Measurements from ENCODE around the gene SRM.
"Not testable (repeated sequence)": the region's sequence is repeated elsewhere in the genome, so short reads cannot be mapped to it uniquely, and the experiment has no call there.

SRM gene

DNA sequence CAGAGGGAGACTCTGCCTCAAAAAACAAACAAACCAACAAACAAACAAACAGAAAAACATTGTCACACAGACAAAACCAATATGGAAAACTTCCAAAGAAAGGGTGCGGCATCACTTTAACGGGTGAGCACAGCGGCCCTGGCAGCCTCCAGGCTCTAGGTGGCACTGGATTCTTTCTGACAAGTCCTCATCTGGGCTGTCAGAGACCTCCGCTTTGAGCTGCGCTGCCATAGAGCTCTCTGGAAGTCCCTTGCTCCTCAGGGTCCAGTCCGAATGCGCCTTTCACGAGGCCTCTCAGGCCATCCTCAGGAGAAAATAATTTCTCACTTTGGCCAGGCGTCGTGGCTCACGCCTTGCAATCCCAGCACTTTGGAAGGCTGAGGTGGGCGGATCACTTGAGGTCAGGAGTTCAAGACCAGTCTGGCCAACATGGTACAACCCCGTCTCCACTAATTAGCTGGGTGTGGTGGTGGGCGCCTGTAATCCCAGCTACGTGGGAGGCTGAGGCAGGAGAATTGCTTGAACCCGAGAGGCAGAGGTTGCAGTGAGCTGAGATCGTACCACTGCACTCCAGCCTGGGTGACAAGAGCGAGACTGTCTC lies 4.2 kb upstream of the SRM start:
- not testable (repeated sequence) for DNase-seq

DNA sequence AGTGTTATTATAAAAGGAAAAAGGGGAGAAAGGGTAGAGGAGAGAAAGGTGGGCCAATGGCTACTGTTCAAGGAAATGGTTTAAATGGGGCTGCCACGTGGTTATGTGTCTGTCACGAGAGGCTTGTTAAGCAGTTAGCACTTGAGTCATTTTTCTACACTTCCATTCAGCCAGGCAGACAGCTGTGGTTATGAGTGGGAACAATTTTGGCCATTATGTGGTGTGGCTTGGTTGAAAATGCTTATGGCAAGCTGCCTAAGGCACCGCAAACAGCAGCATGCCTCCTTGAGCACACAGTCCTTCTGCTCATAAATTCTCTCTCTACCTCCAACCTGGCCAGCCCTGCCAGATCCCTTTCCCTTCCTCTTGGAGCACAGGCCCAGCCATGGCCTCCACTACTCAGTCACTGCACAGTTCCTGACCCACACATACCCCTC lies 3.2 kb upstream of the SRM start:
- no peak for DNase-seq

- DNase-seq, result no peak
Observed at GRCh38 chr1:11061652-11062365, 2.0 kb upstream of the SRM start.

- DNase-seq, result no peak
Observed at GRCh38 chr1:11059155-11059967, 457 bp downstream of the SRM start.

GRCh38 chr1:11058595-11059154 lies 1.1 kb downstream of the SRM start:
- no peak for DNase-seq

- DNase-seq, result no peak
Observed at GRCh38 chr1:11058026-11058425, 1.8 kb downstream of the SRM start.

- no peak for DNase-seq
Observed at GRCh38 chr1:11057477-11057876, 2.3 kb downstream of the SRM start.

DNA sequence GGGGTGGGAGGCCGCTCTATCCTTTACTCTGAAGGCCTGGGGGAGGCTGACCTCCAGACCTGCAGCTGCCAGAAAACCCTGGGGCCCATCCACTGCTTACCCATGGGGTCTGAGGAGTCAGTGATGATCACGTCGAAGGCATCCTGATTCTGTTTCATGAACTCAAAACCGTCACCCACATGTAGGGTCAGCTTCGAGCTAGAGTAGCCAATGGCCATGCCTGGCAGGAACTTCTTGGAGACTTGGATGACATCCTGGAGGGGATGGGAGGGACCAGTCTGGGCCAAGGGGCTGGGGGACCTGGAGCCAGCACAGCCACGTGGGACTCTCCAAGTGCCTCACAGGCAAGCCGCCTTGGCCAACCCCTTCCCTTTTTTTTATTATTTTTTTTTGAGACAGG lies 3.3 kb downstream of the SRM start:
- no peak for DNase-seq

DNA sequence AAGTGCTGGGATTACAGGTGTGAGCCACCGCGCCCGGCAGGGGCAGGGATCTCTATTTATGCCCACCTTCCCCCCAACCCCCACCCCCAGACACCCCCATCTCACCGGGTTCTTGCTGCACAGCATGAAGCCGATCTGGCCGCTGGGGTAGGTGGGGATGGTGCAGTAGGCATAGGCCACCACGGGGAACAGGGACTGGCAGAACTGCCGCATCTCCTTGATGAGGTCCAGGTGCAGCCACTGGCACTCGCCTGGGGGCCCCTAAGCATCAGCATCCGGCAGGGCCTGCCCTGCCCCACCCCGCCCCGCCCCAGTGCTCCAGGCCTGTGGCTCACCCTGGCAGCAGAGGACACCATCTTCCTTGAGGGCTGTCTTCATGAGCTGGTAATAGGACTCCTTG lies 4.1 kb downstream of the SRM start:
- no peak for DNase-seq

DNA sequence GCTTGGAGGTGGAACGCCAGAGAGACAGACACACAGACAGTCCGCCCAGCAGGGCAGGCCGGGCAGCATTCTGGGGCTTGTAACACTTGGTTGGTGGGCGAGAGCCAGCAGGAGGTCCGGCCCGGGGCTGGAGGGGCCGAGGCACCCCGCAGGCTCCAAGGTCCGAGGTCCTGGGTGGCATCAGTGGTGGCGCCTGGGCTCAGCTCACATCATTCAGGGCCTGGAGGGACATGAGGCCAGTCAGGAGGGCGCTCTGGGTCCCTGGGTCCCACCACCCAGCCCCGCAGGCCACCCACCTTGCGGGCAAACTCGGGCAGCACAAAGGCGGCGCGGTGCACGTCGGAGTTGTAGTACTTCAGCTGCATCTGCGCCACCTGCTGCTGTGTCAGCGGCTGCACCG lies 5.2 kb downstream of the SRM start:
- no peak for DNase-seq

GRCh38 chr1:11054181-11054580 lies 5.6 kb downstream of the SRM start:
- DNase-seq, result no peak

DNA sequence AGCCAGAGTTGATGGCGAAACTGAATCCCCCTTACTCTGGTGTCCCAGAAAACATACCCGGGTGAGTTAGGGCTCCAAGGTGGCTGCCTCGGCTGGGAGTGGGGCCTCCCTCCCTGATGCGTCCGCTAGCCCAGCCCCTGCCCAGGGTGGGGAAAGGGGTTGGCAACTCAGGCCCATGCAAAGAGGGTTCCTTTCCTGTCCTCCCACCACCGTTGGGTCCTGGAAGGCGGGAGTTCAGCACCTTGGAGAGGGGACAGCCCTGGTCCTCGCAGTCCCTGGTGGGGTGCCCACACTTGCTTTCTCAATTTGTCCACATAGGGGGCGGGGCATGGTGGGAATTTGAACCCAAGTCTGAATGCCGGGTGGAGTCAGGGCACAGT lies 6.1 kb downstream of the SRM start:
- DNase-seq, result no peak

- no peak for DNase-seq
Observed at GRCh38 chr1:11052839-11053757, 6.7 kb downstream of the SRM start.

- DNase-seq, result no peak
Observed at GRCh38 chr1:11051781-11052511, 7.9 kb downstream of the SRM start.

- not testable (repeated sequence) for DNase-seq
Observed at GRCh38 chr1:11051121-11051520, 8.7 kb downstream of the SRM start.

GRCh38 chr1:11046625-11047365 lies 13.0 kb downstream of the SRM start, which contains the start of gene MASP2:
MASP2 (minus strand) TSS chr1:11047239; CDS start chr1:11047207, 32 bp downstream.
- no peak for DNase-seq

- DNase-seq, result no peak
Observed at GRCh38 chr1:11046270-11046566, 13.6 kb downstream of the SRM start.

DNA sequence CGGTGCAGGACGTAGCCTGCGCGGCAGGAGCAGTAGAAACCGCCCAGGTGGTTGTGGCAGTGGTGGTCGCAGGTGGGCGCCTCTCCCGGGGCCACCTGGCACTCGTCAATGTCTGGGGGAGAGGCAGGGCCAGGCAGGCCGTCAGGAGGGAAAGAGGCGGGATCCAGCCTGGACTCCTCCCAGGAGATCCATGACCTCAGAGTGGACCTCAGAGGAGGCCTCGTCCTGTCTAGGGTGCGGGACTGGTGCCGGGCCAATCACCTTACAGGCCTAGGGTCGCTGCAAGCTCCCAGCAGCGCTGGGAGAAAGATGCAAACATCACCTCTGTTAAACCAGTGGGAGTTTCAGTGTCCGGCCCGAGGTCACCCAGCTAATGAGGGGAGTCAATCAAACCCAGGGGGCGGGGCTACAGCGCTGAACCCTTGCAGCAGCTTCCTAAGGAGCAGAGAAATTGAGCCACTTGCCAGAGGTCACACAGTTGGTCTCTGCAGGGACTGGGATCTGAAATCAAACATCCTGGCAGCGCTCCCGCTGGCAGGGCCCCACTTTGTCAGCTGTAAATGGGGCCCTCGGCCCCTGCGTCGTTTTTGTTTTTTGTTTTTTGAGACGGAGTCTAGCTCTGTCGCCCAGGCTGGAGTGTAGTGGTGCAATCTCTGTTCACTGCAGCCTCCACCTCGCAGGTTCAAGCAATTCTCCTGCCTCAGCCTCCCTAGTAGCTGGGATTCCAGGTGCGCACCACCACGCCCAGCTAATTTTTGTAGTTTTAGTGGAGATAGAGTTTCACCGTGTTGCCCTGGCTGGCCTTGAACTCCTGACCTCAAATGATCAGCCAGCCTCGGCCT lies 14.2 kb downstream of the SRM start:
- DNase-seq, result no peak

GRCh38 chr1:11044849-11045427 lies 14.9 kb downstream of the SRM start:
- DNase-seq, result no peak

Measured in cerebellar nuclear complex (tissue), 1 donor.